ENCODE data around the gene CD300H.

The CD300H gene

DNA sequence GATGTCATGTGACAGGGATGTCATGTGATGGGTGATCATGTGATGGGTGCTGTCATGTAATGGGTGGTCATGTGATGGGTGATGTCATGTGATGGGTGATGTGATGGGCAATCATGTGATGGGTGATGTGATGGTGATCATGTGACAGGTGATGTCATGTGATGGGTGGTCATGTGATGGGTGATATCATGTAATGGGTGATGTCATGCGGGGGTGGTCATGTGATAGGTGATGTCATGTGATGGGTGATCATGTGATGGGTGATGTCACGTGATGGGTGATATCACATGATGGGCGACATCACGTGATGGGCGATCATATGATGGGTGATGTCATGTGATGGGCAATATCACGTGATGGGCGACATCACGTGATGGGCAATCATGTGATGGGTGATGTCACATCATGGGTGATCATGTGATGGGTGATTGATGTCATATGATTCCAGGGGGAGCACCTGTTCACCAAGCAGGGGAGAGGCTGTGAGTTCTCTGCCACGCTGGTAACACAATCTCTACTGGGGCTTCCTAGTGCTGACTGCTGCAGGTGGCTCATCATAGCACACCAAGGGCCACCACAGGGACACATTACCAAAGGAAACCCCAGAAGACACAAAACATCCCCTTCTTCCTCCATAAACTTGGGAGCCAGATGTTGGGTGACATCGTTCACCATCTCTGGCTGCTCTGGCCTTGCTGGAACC is 52.5 kb downstream of the CD300H start (continued):
- TF ChIP-seq ZNF560 (tag by site-specific recombination; IDR thresholded peaks at IDR 0.05; ENCODE audit: borderline replicate concordance) (no peak), ZNF211 (tag by site-specific recombination; IDR thresholded peaks at IDR 0.05; ENCODE audit: low read depth) (no peak), SP3 (tag by site-specific recombination; IDR thresholded peaks at IDR 0.05) (peak; percentile 11), SP7 (tag by site-specific recombination; IDR thresholded peaks at IDR 0.05) (peak; percentile 27), SCRT2 (tag by site-specific recombination; IDR thresholded peaks at IDR 0.05) (peak; percentile 62; the same call in 1 of the 2 replicates), ZNF174 (tag by site-specific recombination; IDR thresholded peaks at IDR 0.05) (no peak), EGR2 (tag by site-specific recombination; IDR thresholded peaks at IDR 0.05; ENCODE audit: low read depth) (peak; percentile 29), WT1 (tag by site-specific recombination; IDR thresholded peaks at IDR 0.05) (peak; percentile 53; the same call in 1 of the 2 replicates), ZNF138 (tag by site-specific recombination; IDR thresholded peaks at IDR 0.05; ENCODE audit: borderline replicate concordance) (no peak), ZNF311 (tag by site-specific recombination; IDR thresholded peaks at IDR 0.05; ENCODE audit: borderline replicate concordance) (peak; percentile 99), ZNF701 (tag by site-specific recombination; IDR thresholded peaks at IDR 0.05) (0 out of 2 replicates have a peak, but pooled peaks have one; percentile 7), OSR2 (tag by site-specific recombination; IDR thresholded peaks at IDR 0.05) (no peak), ZNF23 (tag by site-specific recombination; IDR thresholded peaks at IDR 0.05; ENCODE audit: borderline replicate concordance) (peak; percentile 48; the same call in 1 of the 2 replicates), ZNF629 (tag by site-specific recombination; IDR thresholded peaks at IDR 0.05) (peak; percentile 62), SP2 (tag by site-specific recombination; IDR thresholded peaks at IDR 0.05) (peak; percentile 29; the same call in 1 of the 2 replicates), ZNF350 (tag by site-specific recombination; IDR thresholded peaks at IDR 0.05) (peak; percentile 10; the same call in 1 of the 2 replicates), ZNF596 (tag by site-specific recombination; IDR thresholded peaks at IDR 0.05) (no peak), ZNF473 (tag by site-specific recombination; IDR thresholded peaks at IDR 0.05) (0 out of 2 replicates have a peak, but pooled peaks have one; percentile 26), ZNF548 (tag by site-specific recombination; IDR thresholded peaks at IDR 0.05) (0 out of 2 replicates have a peak, but pooled peaks have one; percentile 5), KLF16 (tag by site-specific recombination; IDR thresholded peaks at IDR 0.05) (no peak), ZNF792 (tag by site-specific recombination; IDR thresholded peaks at IDR 0.05) (peak; percentile 5; the same call in 1 of the 2 replicates), ZNF324 (tag by site-specific recombination; IDR thresholded peaks at IDR 0.05) (peak; percentile 65), ZNF621 (tag by site-specific recombination; IDR thresholded peaks at IDR 0.05) (peak; percentile 88), ZNF184 (tag by site-specific recombination; IDR thresholded peaks at IDR 0.05) (no peak), ZNF521 (tag by site-specific recombination; IDR thresholded peaks at IDR 0.05) (0 out of 2 replicates have a peak, but pooled peaks have one; percentile 37), ZNF239 (tag by site-specific recombination; IDR thresholded peaks at IDR 0.05) (no peak), ZNF623 (tag by site-specific recombination; IDR thresholded peaks at IDR 0.05) (peak; percentile 32)
- TF ChIP-seq, protein P1, sequence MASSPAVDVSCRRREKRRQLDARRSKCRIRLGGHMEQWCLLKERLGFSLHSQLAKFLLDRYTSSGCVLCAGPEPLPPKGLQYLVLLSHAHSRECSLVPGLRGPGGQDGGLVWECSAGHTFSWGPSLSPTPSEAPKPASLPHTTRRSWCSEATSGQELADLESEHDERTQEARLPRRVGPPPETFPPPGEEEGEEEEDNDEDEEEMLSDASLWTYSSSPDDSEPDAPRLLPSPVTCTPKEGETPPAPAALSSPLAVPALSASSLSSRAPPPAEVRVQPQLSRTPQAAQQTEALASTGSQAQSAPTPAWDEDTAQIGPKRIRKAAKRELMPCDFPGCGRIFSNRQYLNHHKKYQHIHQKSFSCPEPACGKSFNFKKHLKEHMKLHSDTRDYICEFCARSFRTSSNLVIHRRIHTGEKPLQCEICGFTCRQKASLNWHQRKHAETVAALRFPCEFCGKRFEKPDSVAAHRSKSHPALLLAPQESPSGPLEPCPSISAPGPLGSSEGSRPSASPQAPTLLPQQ (tag by site-specific recombination; IDR thresholded peaks at IDR 0.05) = no peak
- TF ChIP-seq, protein P2, sequence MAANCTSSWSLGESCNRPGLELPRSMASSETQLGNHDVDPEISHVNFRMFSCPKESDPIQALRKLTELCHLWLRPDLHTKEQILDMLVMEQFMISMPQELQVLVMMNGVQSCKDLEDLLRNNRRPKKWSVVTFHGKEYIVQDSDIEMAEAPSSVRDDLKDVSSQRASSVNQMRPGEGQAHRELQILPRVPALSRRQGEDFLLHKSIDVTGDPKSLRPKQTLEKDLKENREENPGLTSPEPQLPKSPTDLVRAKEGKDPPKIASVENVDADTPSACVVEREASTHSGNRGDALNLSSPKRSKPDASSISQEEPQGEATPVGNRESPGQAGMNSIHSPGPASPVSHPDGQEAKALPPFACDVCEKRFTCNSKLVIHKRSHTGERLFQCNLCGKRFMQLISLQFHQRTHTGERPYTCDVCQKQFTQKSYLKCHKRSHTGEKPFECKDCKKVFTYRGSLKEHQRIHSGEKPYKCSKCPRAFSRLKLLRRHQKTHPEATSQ (tag by site-specific recombination; IDR thresholded peaks at IDR 0.05) = no peak
- TF ChIP-seq, protein P3, sequence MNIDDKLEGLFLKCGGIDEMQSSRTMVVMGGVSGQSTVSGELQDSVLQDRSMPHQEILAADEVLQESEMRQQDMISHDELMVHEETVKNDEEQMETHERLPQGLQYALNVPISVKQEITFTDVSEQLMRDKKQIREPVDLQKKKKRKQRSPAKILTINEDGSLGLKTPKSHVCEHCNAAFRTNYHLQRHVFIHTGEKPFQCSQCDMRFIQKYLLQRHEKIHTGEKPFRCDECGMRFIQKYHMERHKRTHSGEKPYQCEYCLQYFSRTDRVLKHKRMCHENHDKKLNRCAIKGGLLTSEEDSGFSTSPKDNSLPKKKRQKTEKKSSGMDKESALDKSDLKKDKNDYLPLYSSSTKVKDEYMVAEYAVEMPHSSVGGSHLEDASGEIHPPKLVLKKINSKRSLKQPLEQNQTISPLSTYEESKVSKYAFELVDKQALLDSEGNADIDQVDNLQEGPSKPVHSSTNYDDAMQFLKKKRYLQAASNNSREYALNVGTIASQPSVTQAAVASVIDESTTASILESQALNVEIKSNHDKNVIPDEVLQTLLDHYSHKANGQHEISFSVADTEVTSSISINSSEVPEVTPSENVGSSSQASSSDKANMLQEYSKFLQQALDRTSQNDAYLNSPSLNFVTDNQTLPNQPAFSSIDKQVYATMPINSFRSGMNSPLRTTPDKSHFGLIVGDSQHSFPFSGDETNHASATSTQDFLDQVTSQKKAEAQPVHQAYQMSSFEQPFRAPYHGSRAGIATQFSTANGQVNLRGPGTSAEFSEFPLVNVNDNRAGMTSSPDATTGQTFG (tag by site-specific recombination; IDR thresholded peaks at IDR 0.05; ENCODE audit: borderline replicate concordance) = peak; percentile 99
- TF ChIP-seq, protein P4, sequence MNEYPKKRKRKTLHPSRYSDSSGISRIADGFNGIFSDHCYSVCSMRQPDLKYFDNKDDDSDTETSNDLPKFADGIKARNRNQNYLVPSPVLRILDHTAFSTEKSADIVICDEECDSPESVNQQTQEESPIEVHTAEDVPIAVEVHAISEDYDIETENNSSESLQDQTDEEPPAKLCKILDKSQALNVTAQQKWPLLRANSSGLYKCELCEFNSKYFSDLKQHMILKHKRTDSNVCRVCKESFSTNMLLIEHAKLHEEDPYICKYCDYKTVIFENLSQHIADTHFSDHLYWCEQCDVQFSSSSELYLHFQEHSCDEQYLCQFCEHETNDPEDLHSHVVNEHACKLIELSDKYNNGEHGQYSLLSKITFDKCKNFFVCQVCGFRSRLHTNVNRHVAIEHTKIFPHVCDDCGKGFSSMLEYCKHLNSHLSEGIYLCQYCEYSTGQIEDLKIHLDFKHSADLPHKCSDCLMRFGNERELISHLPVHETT (tag by site-specific recombination; IDR thresholded peaks at IDR 0.05) = peak; percentile 98
